Trophoblast cell (in vitro differentiated cells and primary cell): ENCODE measurements around the gene CLIC4.
A peak's percentile ranks its signal among the peaks of the same experiment; 100 is the strongest.

Source experiments
- DNase-seq, 2 donors: peaks; one replicate each; pipeline ENCODE4 v3.0.0-alpha.2; 2016
- H2AFZ ChIP-seq: 2 replicates; pipeline ENCODE4 v1.6.1; 2013; ENCODE audit warnings: low read length, moderate library complexity, mild to moderate bottlenecking; ENCODE audit not compliant: insufficient read depth, poor library complexity
- H2AK5ac ChIP-seq: 2 replicates; pipeline ENCODE4 v1.6.1; 2013; ENCODE audit warnings: mild to moderate bottlenecking, low read length
- H2BK120ac ChIP-seq: 2 replicates; pipeline ENCODE4 v1.6.1; 2013; ENCODE audit warnings: low read length, mild to moderate bottlenecking, moderate library complexity; ENCODE audit not compliant: insufficient read depth, poor library complexity
- H2BK12ac ChIP-seq: 2 replicates; pipeline ENCODE4 v1.6.1; 2013; ENCODE audit warnings: mild to moderate bottlenecking, low read length, moderate library complexity
- H2BK5ac ChIP-seq: 2 replicates; pipeline ENCODE4 v1.6.1; 2013; ENCODE audit warnings: low read length, low read depth, moderate library complexity, mild to moderate bottlenecking; ENCODE audit not compliant: poor library complexity
- H3K14ac ChIP-seq: 2 replicates; pipeline ENCODE4 v1.6.1; 2013; ENCODE audit warnings: mild to moderate bottlenecking, low read length
- H3K18ac ChIP-seq: 2 replicates; pipeline ENCODE4 v1.6.1; 2013; ENCODE audit warnings: mild to moderate bottlenecking, low read length
- H3K23ac ChIP-seq: 2 replicates; pipeline ENCODE4 v1.6.1; 2013; ENCODE audit warnings: low read length
- H3K27ac ChIP-seq: 2 replicates; pipeline ENCODE4 v1.5.1; 2013; ENCODE audit warnings: low read depth, mild to moderate bottlenecking, inconsistent platforms, low read length, moderate library complexity
- H3K27me3 ChIP-seq: 2 replicates; pipeline ENCODE4 v1.6.1; 2013; ENCODE audit warnings: inconsistent platforms, mild to moderate bottlenecking, low read length, moderate library complexity; ENCODE audit not compliant: insufficient read depth
- H3K36me3 ChIP-seq, 2 experiments: 1 replicate in 1 of 2; 2 replicates in 1 of 2; pipeline ENCODE4 v1.6.1; 2013; ENCODE audit warnings: low read length in 2 of 2, mild to moderate bottlenecking in 2 of 2, moderate library complexity in 1 of 2; ENCODE audit not compliant: insufficient read depth in 2 of 2, control insufficient read depth in 1 of 2
- H3K4ac ChIP-seq: 2 replicates; pipeline ENCODE4 v1.6.1; 2013; ENCODE audit warnings: low read depth, mild to moderate bottlenecking, low read length, moderate library complexity
- H3K4me1 ChIP-seq, 2 experiments: 1 replicate in 1 of 2; 2 replicates in 1 of 2; pipeline ENCODE4 v1.6.1; 2013; ENCODE audit warnings: low read length in 2 of 2, mild to moderate bottlenecking in 2 of 2, moderate library complexity in 1 of 2; ENCODE audit not compliant: insufficient read depth in 2 of 2, control insufficient read depth in 1 of 2
- H3K4me2 ChIP-seq: 2 replicates; pipeline ENCODE4 v1.6.1; 2013; ENCODE audit warnings: inconsistent platforms, mild to moderate bottlenecking, low read length, moderate library complexity
- H3K4me3 ChIP-seq: 2 replicates; pipeline ENCODE4 v1.5.1; 2013; ENCODE audit warnings: mild to moderate bottlenecking, low read depth, low read length, inconsistent platforms
- H3K79me1 ChIP-seq: one replicate; pipeline ENCODE4 v1.6.1; 2013; ENCODE audit warnings: low read length
- H3K79me2 ChIP-seq: 2 replicates; pipeline ENCODE4 v1.6.1; 2013; ENCODE audit warnings: low read length, mild to moderate bottlenecking; ENCODE audit not compliant: control insufficient read depth, insufficient read depth, poor library complexity
- H3K9ac ChIP-seq: 2 replicates; pipeline ENCODE4 v1.6.1; 2013; ENCODE audit warnings: mild to moderate bottlenecking, low read length
- H3K9me3 ChIP-seq: 2 replicates; pipeline ENCODE4 v1.6.1; 2013; ENCODE audit warnings: low read depth, mild to moderate bottlenecking, control low read depth, inconsistent platforms, low read length; ENCODE audit not compliant: insufficient read depth
- H4K12ac ChIP-seq: 2 replicates; pipeline ENCODE4 v1.6.1; 2013; ENCODE audit warnings: low read depth, mild to moderate bottlenecking, low read length, moderate library complexity
- H4K8ac ChIP-seq: 2 replicates; pipeline ENCODE4 v1.6.1; 2013; ENCODE audit warnings: low read depth, mild to moderate bottlenecking, low read length, moderate library complexity
- H4K91ac ChIP-seq: one replicate; pipeline ENCODE4 v1.6.1; 2013; ENCODE audit warnings: low read depth, mild to moderate bottlenecking, low read length, moderate library complexity
- WGBS: extraction: QIAGEN DNeasy Blood & Tissue Kit; methylation state at CpG from one replicate; pipeline ENCODE4 v1.1.7; 2013; ENCODE audit warnings: missing lambda C conversion rate; ENCODE audit not compliant: insufficient read length, insufficient coverage; ENCODE audit errors: extremely low coverage; 5-methylcytosine and 5-hydroxymethylcytosine counted together

CLIC4 gene

GRCh38 chr1:24827379-24828135 is 82.3 kb downstream of the CLIC4 start:
- H3K79me2 ChIP-seq: peaks cover 2% of the 10 kb centered on the region
- H2AFZ ChIP-seq: no peak overlapping the region
- no peak overlapping the region for H3K4me3 ChIP-seq
- no peak overlapping the region for H3K4ac ChIP-seq
- no peaks in the 10 kb centered on the region for H3K27me3 ChIP-seq
- no peak overlapping the region for H3K14ac ChIP-seq
- no peaks in the 10 kb centered on the region for H3K9me3 ChIP-seq
- no peak overlapping the region for H4K8ac ChIP-seq
- H4K91ac ChIP-seq: no peak overlapping the region
- H2BK120ac ChIP-seq: no peak overlapping the region
- no peak overlapping the region for H3K4me2 ChIP-seq
- no CpG with 5 or more reads among the region's 3 CpGs for WGBS
- H3K4me1 ChIP-seq: no peaks in the 10 kb centered on the region
- no peak overlapping the region for H4K12ac ChIP-seq
- peaks cover 0 to 3% of the 10 kb centered on the region in 2 experiments for H3K36me3 ChIP-seq
- no peak overlapping the region for H2BK5ac ChIP-seq
- DNase-seq: no peak
- no peak overlapping the region for H2AK5ac ChIP-seq
- H3K9ac ChIP-seq: no peak overlapping the region
- no peak overlapping the region for H3K27ac ChIP-seq
- H3K23ac ChIP-seq: no peak overlapping the region
- H2BK12ac ChIP-seq: no peak overlapping the region
- no peak overlapping the region for H3K18ac ChIP-seq
- H3K79me1 ChIP-seq: no peaks in the 10 kb centered on the region

GRCh38 chr1:24828183-24828886 is 83.1 kb downstream of the CLIC4 start:
- no peak overlapping the region for H3K4ac ChIP-seq
- no peak overlapping the region for H3K4me2 ChIP-seq
- H4K12ac ChIP-seq: no peak overlapping the region
- H3K4me1 ChIP-seq: no peaks in the 10 kb centered on the region
- peaks cover 2% of the 10 kb centered on the region for H3K79me2 ChIP-seq
- no peak overlapping the region for H3K23ac ChIP-seq
- no peaks in the 10 kb centered on the region for H3K79me1 ChIP-seq
- no peak overlapping the region for H2BK120ac ChIP-seq
- no peak overlapping the region for H2BK12ac ChIP-seq
- no peak overlapping the region for H4K8ac ChIP-seq
- no peak overlapping the region for H2BK5ac ChIP-seq
- no peak overlapping the region for H3K4me3 ChIP-seq
- H3K14ac ChIP-seq: no peak overlapping the region
- no CpG with 5 or more reads among the region's 4 CpGs for WGBS
- H3K27me3 ChIP-seq: no peaks in the 10 kb centered on the region
- H3K36me3 ChIP-seq: peaks cover 0 to 3% of the 10 kb centered on the region in 2 experiments
- no peak overlapping the region for H3K9ac ChIP-seq
- no peak overlapping the region for H2AK5ac ChIP-seq
- no peak overlapping the region for H2AFZ ChIP-seq
- DNase-seq: no peak
- H3K27ac ChIP-seq: no peak overlapping the region
- H3K9me3 ChIP-seq: no peaks in the 10 kb centered on the region
- no peak overlapping the region for H3K18ac ChIP-seq
- no peak overlapping the region for H4K91ac ChIP-seq

GRCh38 chr1:24828887-24829192 is 83.6 kb downstream of the CLIC4 start:
- no CpG with 5 or more reads among the region's 2 CpGs for WGBS
- H3K18ac ChIP-seq: no peak overlapping the region
- H2AFZ ChIP-seq: no peak overlapping the region

DNA sequence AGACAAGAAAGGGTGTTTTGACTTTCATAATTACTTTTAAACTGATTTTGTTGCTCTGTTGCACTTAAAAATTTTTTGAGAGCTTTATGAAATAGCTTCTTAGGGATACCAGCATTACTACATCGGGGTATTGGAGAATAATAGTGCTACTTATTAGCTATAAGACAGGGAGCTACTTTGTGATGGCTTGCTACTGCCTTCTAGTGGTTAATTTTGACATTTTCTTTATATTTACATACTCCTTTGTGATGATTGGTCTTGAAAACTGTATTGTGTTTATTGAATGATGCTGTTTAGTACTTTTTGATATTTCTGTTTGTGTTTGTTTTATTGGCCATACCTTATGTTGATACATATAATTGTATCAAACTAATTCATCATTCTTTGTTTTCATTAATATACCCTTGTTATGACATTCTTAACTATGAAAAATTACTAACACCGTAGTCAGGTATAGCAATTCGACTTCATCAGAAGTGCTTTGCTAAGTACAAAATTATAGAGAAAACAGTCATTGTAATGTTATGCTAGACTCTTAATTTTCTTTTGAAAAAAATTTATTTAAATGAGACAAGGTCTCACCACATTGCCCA is 85.5 kb downstream of the CLIC4 start:
- Histone ChIP-seq H2AK5ac (no peak overlapping the region), H3K23ac (no peak overlapping the region)
- WGBS: no CpG with 5 or more reads among the region's 3 CpGs

More at GRCh38 chr1:24828887-24829192, 83.6 kb downstream of the CLIC4 start:
- Histone ChIP-seq H2AK5ac (no peak overlapping the region), H3K4me2 (no peak overlapping the region), H2BK5ac (no peak overlapping the region), H3K4me3 (no peak overlapping the region), H3K79me1 (no peaks in the 10 kb centered on the region), H3K79me2 (peaks cover 2% of the 10 kb centered on the region), H4K91ac (no peak overlapping the region), H3K4ac (no peak overlapping the region), H3K9ac (no peak overlapping the region), H3K4me1 (no peaks in the 10 kb centered on the region), H3K14ac (no peak overlapping the region), H2BK12ac (no peak overlapping the region), H3K36me3 (peaks cover 0 to 3% of the 10 kb centered on the region in 2 experiments), H3K27me3 (no peaks in the 10 kb centered on the region), H4K8ac (no peak overlapping the region), H4K12ac (no peak overlapping the region), H3K9me3 (no peaks in the 10 kb centered on the region), H3K27ac (no peak overlapping the region), H2BK120ac (no peak overlapping the region), H3K23ac (no peak overlapping the region)
- DNase-seq: no peak

More for the DNA sequence above, 85.5 kb downstream of the CLIC4 start:
- Histone ChIP-seq H3K9ac (no peak overlapping the region), H3K79me2 (no peaks in the 10 kb centered on the region), H3K4ac (no peak overlapping the region), H3K4me1 (no peaks in the 10 kb centered on the region), H2AFZ (no peak overlapping the region), H3K4me3 (no peak overlapping the region), H3K18ac (no peak overlapping the region), H3K36me3 (peaks cover 0 to 5% of the 10 kb centered on the region in 2 experiments), H3K14ac (no peak overlapping the region), H3K27me3 (no peaks in the 10 kb centered on the region), H3K4me2 (no peak overlapping the region), H4K8ac (no peak overlapping the region), H4K12ac (no peak overlapping the region), H2BK5ac (no peak overlapping the region), H3K27ac (no peak overlapping the region), H3K9me3 (no peaks in the 10 kb centered on the region), H2BK120ac (no peak overlapping the region), H3K79me1 (no peaks in the 10 kb centered on the region), H2BK12ac (no peak overlapping the region), H4K91ac (no peak overlapping the region)
- DNase-seq: peak in 1 of 2 donors; percentile 81
